OCI-LY1 (cell line): ENCODE results near the gene CCDC7.

Experiments used
- H2AFZ ChIP-seq: fragments of 200-600 bp; sonication (generic), shearing (Covaris generic); 2 replicates; pipeline ENCODE4 v1.6.0; 2014; ENCODE audit warnings: antibody characterized with exemption, mild to moderate bottlenecking, low read length
- H3F3A ChIP-seq: fragments of 200-600 bp; sonication (generic), shearing (Covaris generic); 2 replicates; pipeline ENCODE4 v1.6.0; 2014; ENCODE audit warnings: mild to moderate bottlenecking, antibody characterized with exemption, low read length, moderate library complexity; ENCODE audit not compliant: insufficient read depth
- H3K27ac ChIP-seq: fragments of 200-600 bp; sonication (generic); 2 replicates; pipeline ENCODE4 v1.5.1; 2014; ENCODE audit warnings: low read length, mixed run types, mild to moderate bottlenecking, low read depth; ENCODE audit not compliant: poor library complexity, severe bottlenecking
- H3K27me3 ChIP-seq: fragments of 200-600 bp; sonication (generic); 2 replicates; pipeline ENCODE4 v1.6.0; 2014; ENCODE audit warnings: antibody characterized with exemption, mild to moderate bottlenecking, low read length, moderate library complexity; ENCODE audit not compliant: insufficient read depth
- H3K36me3 ChIP-seq: fragments of 200-600 bp; sonication (generic); 2 replicates; pipeline ENCODE4 v1.6.1; 2014; ENCODE audit warnings: mild to moderate bottlenecking, antibody characterized with exemption, low read length, moderate library complexity, mixed read lengths; ENCODE audit not compliant: insufficient read depth
- H3K4me1 ChIP-seq: fragments of 200-600 bp; sonication (generic); 2 replicates; pipeline ENCODE4 v1.5.1; 2014; ENCODE audit warnings: mild to moderate bottlenecking, low read length, moderate library complexity; ENCODE audit not compliant: insufficient read depth, severe bottlenecking
- H3K4me2 ChIP-seq: fragments of 200-600 bp; sonication (generic), shearing (Covaris generic); 2 replicates; pipeline ENCODE4 v1.6.1; 2014; ENCODE audit warnings: low read length
- H3K4me3 ChIP-seq: fragments of 200-600 bp; sonication (generic); 2 replicates; pipeline ENCODE4 v1.5.1; 2014; ENCODE audit warnings: low read length, low read depth, mild to moderate bottlenecking, mixed read lengths; ENCODE audit not compliant: poor library complexity, severe bottlenecking
- H3K79me2 ChIP-seq: fragments of 200-600 bp; shearing (Covaris generic); 2 replicates; pipeline ENCODE4 v1.6.1; 2016; ENCODE audit warnings: mixed run types, low read length, mixed read lengths; ENCODE audit not compliant: insufficient read depth
- H3K9ac ChIP-seq: fragments of 200-600 bp; sonication (generic), shearing (Covaris generic); 2 replicates; pipeline ENCODE4 v1.6.1; 2014; ENCODE audit warnings: mild to moderate bottlenecking, low read length, mixed read lengths
- H3K9me2 ChIP-seq: fragments of 200-600 bp; sonication (generic), shearing (Covaris generic); 2 replicates; pipeline ENCODE4 v1.6.1; 2014; ENCODE audit warnings: low read depth, mild to moderate bottlenecking, low read length, mixed read lengths
- H3K9me3 ChIP-seq: fragments of 200-600 bp; shearing (Covaris generic); 2 replicates; pipeline ENCODE4 v1.6.1; 2014; ENCODE audit warnings: low read length, mixed read lengths
- H4K20me1 ChIP-seq: fragments of 200-600 bp; sonication (generic), shearing (Covaris generic); 2 replicates; pipeline ENCODE4 v1.6.0; 2016; ENCODE audit warnings: mild to moderate bottlenecking, low read length; ENCODE audit not compliant: insufficient read depth
- CTCF ChIP-seq: fragments of 200-600 bp; sonication (generic), shearing (Covaris generic); IDR thresholded peaks from 2 replicates; pipeline ENCODE4 v1.5.1; 2017; ENCODE audit warnings: mild to moderate bottlenecking, antibody characterized with exemption, low read length, moderate library complexity, mixed read lengths
- EZH2 ChIP-seq: fragments of 200-600 bp; sonication (generic), shearing (Covaris generic); IDR thresholded peaks from 2 replicates; pipeline ENCODE4 v1.8.0; 2017; ENCODE audit warnings: borderline replicate concordance, mixed run types, mild to moderate bottlenecking, antibody characterized with exemption, low read length, moderate library complexity, mixed read lengths

The CCDC7 gene

GRCh38 chr10:32787690-32788284 is 341.8 kb downstream of the CCDC7 start:
- TF ChIP-seq EZH2 (no peak), CTCF (no peak)
- Histone ChIP-seq H3K27me3 (no peaks in the 10 kb centered on the region), H3K9me2 (no peaks in the 10 kb centered on the region), H3K4me2 (no peak overlapping the region), H3K79me2 (no peaks in the 10 kb centered on the region), H3K9me3 (no peaks in the 10 kb centered on the region), H3K4me1 (no peaks in the 10 kb centered on the region), H3K27ac (no peak overlapping the region), H3K9ac (no peak overlapping the region), H3K4me3 (no peak overlapping the region), H2AFZ (no peak overlapping the region), H3F3A (no peaks in the 10 kb centered on the region), H3K36me3 (no peaks in the 10 kb centered on the region), H4K20me1 (no peaks in the 10 kb centered on the region)

GRCh38 chr10:32788359-32788758 is 342.4 kb downstream of the CCDC7 start:
- no peaks in the 10 kb centered on the region for H3K79me2 ChIP-seq
- no peak overlapping the region for H3K9ac ChIP-seq
- no peaks in the 10 kb centered on the region for H3K27me3 ChIP-seq
- H2AFZ ChIP-seq = no peak overlapping the region
- H3K9me2 ChIP-seq = no peaks in the 10 kb centered on the region
- H3K4me2 ChIP-seq = no peak overlapping the region
- H3K4me1 ChIP-seq = no peaks in the 10 kb centered on the region
- H4K20me1 ChIP-seq = no peaks in the 10 kb centered on the region
- H3K4me3 ChIP-seq = no peak overlapping the region
- no peak for TF ChIP-seq CTCF
- no peak for TF ChIP-seq EZH2
- H3K36me3 ChIP-seq = no peaks in the 10 kb centered on the region
- no peak overlapping the region for H3K27ac ChIP-seq
- H3K9me3 ChIP-seq = no peaks in the 10 kb centered on the region
- H3F3A ChIP-seq = no peaks in the 10 kb centered on the region

DNA sequence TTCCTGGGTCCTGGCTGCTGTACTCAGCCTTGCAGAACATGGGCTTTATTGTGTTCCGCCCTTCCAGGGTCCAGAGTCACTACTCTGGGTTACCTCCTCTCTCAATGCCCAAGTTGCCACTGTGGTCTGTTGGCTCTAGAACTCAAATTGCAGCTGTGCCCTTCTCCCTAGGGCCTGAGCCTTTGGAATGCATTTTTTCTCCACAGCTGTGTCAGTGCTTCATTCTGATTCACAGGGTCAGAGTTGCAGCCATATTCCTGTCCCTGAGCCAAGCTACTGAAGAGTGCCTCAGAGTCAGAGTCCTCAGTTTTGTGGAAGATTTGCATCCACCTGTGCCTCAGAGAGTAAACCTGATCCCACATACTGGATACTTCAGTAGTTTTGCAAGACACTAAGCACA is 344.5 kb downstream of the CCDC7 start:
- Histone ChIP-seq H3K27me3 (no peaks in the 10 kb centered on the region), H2AFZ (no peak overlapping the region), H3K9ac (no peak overlapping the region), H3K4me2 (no peak overlapping the region), H3K9me3 (no peaks in the 10 kb centered on the region), H4K20me1 (no peaks in the 10 kb centered on the region), H3K79me2 (no peaks in the 10 kb centered on the region), H3F3A (no peaks in the 10 kb centered on the region), H3K9me2 (no peaks in the 10 kb centered on the region), H3K27ac (no peak overlapping the region), H3K4me3 (no peak overlapping the region), H3K36me3 (no peaks in the 10 kb centered on the region), H3K4me1 (no peaks in the 10 kb centered on the region)
- TF ChIP-seq CTCF (no peak), EZH2 (no peak)
